ENCODE measurements around the gene PFKFB1.

Gene PFKFB1

GRCh38 chrX:54979432-54979831, 14.6 kb downstream of the PFKFB1 start:
- no peak for TF ChIP-seq TAF1 (IDR thresholded peaks at IDR 0.05; ENCODE audit: borderline replicate concordance, insufficient read depth, low read length)
- no peak for TF ChIP-seq FOXP2 (optimal IDR thresholded peaks at IDR 0.05; ENCODE audit: borderline replicate concordance, extremely low read depth, extremely low read length, insufficient read depth)
- no peak for TF ChIP-seq POLR2AphosphoS5 (IDR thresholded peaks at IDR 0.05; ENCODE audit: low read depth, low read length)
- no peak for TF ChIP-seq REST (IDR thresholded peaks at IDR 0.05; ENCODE audit: insufficient read depth in 1 of 2, low read depth in 2 of 2, low read length in 2 of 2)
- TF ChIP-seq SIN3A (IDR thresholded peaks at IDR 0.05; ENCODE audit: borderline replicate concordance, insufficient read depth, low read length), result no peak

DNA sequence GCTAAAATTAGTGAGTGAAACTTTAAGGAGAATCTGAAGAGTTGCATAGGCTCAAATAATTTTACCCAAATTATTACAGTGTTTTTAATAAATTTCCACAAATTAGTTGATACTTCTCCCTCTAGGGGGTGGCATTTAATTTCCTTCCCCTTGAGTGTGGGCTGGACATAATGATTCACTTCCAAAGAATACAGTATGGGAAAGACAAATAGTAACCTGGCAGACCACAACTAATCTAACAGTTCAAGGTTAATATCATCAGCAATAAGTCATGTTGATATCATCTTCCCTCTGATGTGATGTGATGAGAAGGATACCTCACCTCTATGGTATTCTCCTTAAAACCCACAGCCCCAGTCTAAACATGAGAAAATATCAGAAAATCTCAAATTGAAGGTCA, 15.5 kb downstream of the PFKFB1 start:
- no peak for TF ChIP-seq REST (IDR thresholded peaks at IDR 0.05; ENCODE audit: insufficient read depth in 1 of 2, low read depth in 2 of 2, low read length in 2 of 2)
- no peak for TF ChIP-seq TAF1 (IDR thresholded peaks at IDR 0.05; ENCODE audit: borderline replicate concordance, insufficient read depth, low read length)
- TF ChIP-seq POLR2AphosphoS5 (IDR thresholded peaks at IDR 0.05; ENCODE audit: low read depth, low read length), result no peak
- no peak for TF ChIP-seq FOXP2 (optimal IDR thresholded peaks at IDR 0.05; ENCODE audit: borderline replicate concordance, extremely low read depth, extremely low read length, insufficient read depth)

- no peak for TF ChIP-seq FOXP2 (optimal IDR thresholded peaks at IDR 0.05; ENCODE audit: borderline replicate concordance, extremely low read depth, extremely low read length, insufficient read depth)
- no peak for TF ChIP-seq TAF1 (IDR thresholded peaks at IDR 0.05; ENCODE audit: borderline replicate concordance, insufficient read depth, low read length)
Measured at GRCh38 chrX:54977387-54977786, 16.6 kb downstream of the PFKFB1 start.

GRCh38 chrX:54964766-54965497, 29.1 kb downstream of the PFKFB1 start:
- TF ChIP-seq TAF1 (IDR thresholded peaks at IDR 0.05; ENCODE audit: borderline replicate concordance, insufficient read depth, low read length) (no peak), SIN3A (IDR thresholded peaks at IDR 0.05; ENCODE audit: borderline replicate concordance, insufficient read depth, low read length) (no peak), FOXP2 (optimal IDR thresholded peaks at IDR 0.05; ENCODE audit: borderline replicate concordance, extremely low read depth, extremely low read length, insufficient read depth) (no peak), REST (IDR thresholded peaks at IDR 0.05; ENCODE audit: insufficient read depth in 1 of 2, low read depth in 2 of 2, low read length in 2 of 2) (no peak), POLR2AphosphoS5 (IDR thresholded peaks at IDR 0.05; ENCODE audit: low read depth, low read length) (no peak)

- TF ChIP-seq FOXP2 (optimal IDR thresholded peaks at IDR 0.05; ENCODE audit: borderline replicate concordance, extremely low read depth, extremely low read length, insufficient read depth), result no peak
- no peak for TF ChIP-seq POLR2AphosphoS5 (IDR thresholded peaks at IDR 0.05; ENCODE audit: low read depth, low read length)
- TF ChIP-seq REST (IDR thresholded peaks at IDR 0.05; ENCODE audit: insufficient read depth in 1 of 2, low read depth in 2 of 2, low read length in 2 of 2), result no peak
- no peak for TF ChIP-seq TAF1 (IDR thresholded peaks at IDR 0.05; ENCODE audit: borderline replicate concordance, insufficient read depth, low read length)
- TF ChIP-seq SIN3A (IDR thresholded peaks at IDR 0.05; ENCODE audit: borderline replicate concordance, insufficient read depth, low read length), result no peak
Measured at GRCh38 chrX:54961750-54962149, 32.2 kb downstream of the PFKFB1 start.
